Activated B cell treated with CpG ODN at 0.5 μM for 24 hours (primary cell): ENCODE results near the gene PRICKLE2. TPM values are rescaled to one million over a fixed set of nuclear protein-coding genes. Genes with fewer than 3 reads are reported as not detected.

ENCODE experiments used
- ATAC-seq: fragments of 200-7000 bp; cut with Tn5 transposase; one replicate; pipeline ENCODE4 v1.10.0; 2021; ENCODE audit warnings: low read depth, mild to moderate bottlenecking, moderate library complexity
- CTCF ChIA-PET: fragments of 350-600 bp; sonication (Branson Sonifier 250); formaldehyde crosslinking; loops from one replicate; lab custom pipeline; 2021; ENCODE audit warnings: antibody characterized with exemption; lab: Charles Lee
- POLR2A ChIA-PET: fragments of 350-600 bp; sonication (Branson Sonifier 250); formaldehyde crosslinking; loops from one replicate; lab custom pipeline; 2021; ENCODE audit warnings: antibody characterized with exemption; lab: Charles Lee
- DNase-seq: peaks from one replicate; pipeline ENCODE4 v3.0.0; 2022
- H3K27ac Mint-ChIP-seq: one replicate; pipeline ENCODE4 v1.8.0; 2020; ENCODE audit warnings: mixed read lengths
- H3K27me3 Mint-ChIP-seq: one replicate; pipeline ENCODE4 v1.8.0; 2021; ENCODE audit warnings: mixed read lengths
- H3K36me3 Mint-ChIP-seq: one replicate; pipeline ENCODE4 v1.8.0; 2021; ENCODE audit warnings: low read depth, mixed read lengths
- H3K4me1 Mint-ChIP-seq: one replicate; pipeline ENCODE4 v1.8.0; 2021; ENCODE audit warnings: mixed read lengths
- H3K4me3 Mint-ChIP-seq: one replicate; pipeline ENCODE4 v1.8.0; 2020; ENCODE audit warnings: mild to moderate bottlenecking, mixed read lengths
- H3K9me3 Mint-ChIP-seq: one replicate; pipeline ENCODE4 v1.8.0; 2020; ENCODE audit warnings: mixed read lengths
- CTCF ChIP-seq: fragments of 200-600 bp; IDR thresholded peaks from one replicate; pipeline ENCODE4 v1.8.0; 2022; ENCODE audit warnings: antibody characterized with exemption, mild to moderate bottlenecking
- intact Hi-C: fragments of 100-400 bp; cut with micrococcal nuclease; formaldehyde crosslinking; loops from one replicate; pipeline ENCODE4 v1.15.1; 2024
- total RNA-seq: library from RNA; stranded (reverse); gene quantifications from 2 replicates; pipeline ENCODE4 v1.2.3, GENCODE V29; 2022

Gene PRICKLE2
- total RNA-seq, 1 donor from 2014 or later: 0.33 TPM

GRCh38 chr3:64179860-64180259 lies 45.4 kb downstream of the PRICKLE2 start:
- intact Hi-C loops: no loop called here
- Mint-ChIP-seq H3K4me3 (no peak overlapping the region), H3K27me3 (peaks cover 3% of the 10 kb centered on the region), H3K36me3 (no peaks in the 10 kb centered on the region), H3K4me1 (no peaks in the 10 kb centered on the region), H3K27ac (no peak overlapping the region), H3K9me3 (no peaks in the 10 kb centered on the region)
- DNase-seq: no peak
- no peak for TF ChIP-seq CTCF
- ChIA-PET CTCF (no interaction called here), POLR2A (no interaction called here)
- no peak for ATAC-seq

GRCh38 chr3:64179249-64179648 lies 46.0 kb downstream of the PRICKLE2 start:
- ATAC-seq (no peak), DNase-seq (no peak)
- ChIA-PET POLR2A (no interaction called here), CTCF (no interaction called here)
- Mint-ChIP-seq H3K4me3 (no peak overlapping the region), H3K4me1 (no peaks in the 10 kb centered on the region), H3K27me3 (peaks cover 3% of the 10 kb centered on the region), H3K27ac (no peak overlapping the region), H3K9me3 (no peaks in the 10 kb centered on the region), H3K36me3 (no peaks in the 10 kb centered on the region)
- TF ChIP-seq CTCF: no peak
- intact Hi-C loops: no loop called here

- Mint-ChIP-seq H3K9me3 (no peaks in the 10 kb centered on the region), H3K27me3 (peaks cover 3% of the 10 kb centered on the region), H3K4me1 (no peaks in the 10 kb centered on the region), H3K27ac (no peak overlapping the region), H3K36me3 (no peaks in the 10 kb centered on the region), H3K4me3 (no peak overlapping the region)
- intact Hi-C loops: no loop called here
- no peak for TF ChIP-seq CTCF
- DNase-seq (no peak), ATAC-seq (no peak)
- ChIA-PET POLR2A (no interaction called here), CTCF (no interaction called here)
Observed at GRCh38 chr3:64178419-64178818, 46.8 kb downstream of the PRICKLE2 start.

- H3K36me3 Mint-ChIP-seq: no peaks in the 10 kb centered on the region
- TF ChIP-seq CTCF: no peak
- intact Hi-C loops: no loop called here
- H3K4me1 Mint-ChIP-seq: no peaks in the 10 kb centered on the region
- ChIA-PET CTCF (no interaction called here), POLR2A (no interaction called here)
- H3K9me3 Mint-ChIP-seq: no peaks in the 10 kb centered on the region
- H3K27me3 Mint-ChIP-seq: peaks cover 3% of the 10 kb centered on the region
- DNase-seq (no peak), ATAC-seq (no peak)
- no peak overlapping the region for H3K4me3 Mint-ChIP-seq
- H3K27ac Mint-ChIP-seq: no peak overlapping the region
Observed at GRCh38 chr3:64176461-64176996, 48.7 kb downstream of the PRICKLE2 start.

- ChIA-PET POLR2A (no interaction called here), CTCF (no interaction called here)
- intact Hi-C loops: no loop called here
- no peak for ATAC-seq
- no peaks in the 10 kb centered on the region for H3K27me3 Mint-ChIP-seq
- no peaks in the 10 kb centered on the region for H3K9me3 Mint-ChIP-seq
- H3K4me3 Mint-ChIP-seq: no peak overlapping the region
- no peak for TF ChIP-seq CTCF
- no peak overlapping the region for H3K27ac Mint-ChIP-seq
- no peaks in the 10 kb centered on the region for H3K4me1 Mint-ChIP-seq
- H3K36me3 Mint-ChIP-seq: no peaks in the 10 kb centered on the region
- DNase-seq: no peak
Observed at GRCh38 chr3:64174328-64174727, 50.9 kb downstream of the PRICKLE2 start.
